Activated CD8-positive, alpha-beta T cell treated with anti-CD3 and anti-CD28 coated beads for 36 hours (primary cell): ENCODE results near the gene PTBP1. TPM values are rescaled to one million over a fixed set of nuclear protein-coding genes. Genes with fewer than 3 reads are reported as not detected.

Source experiments
- ATAC-seq: fragments of 200-7000 bp; cut with Tn5 transposase; one replicate; pipeline ENCODE4 v1.10.0; 2021; ENCODE audit warnings: mild to moderate bottlenecking, moderate library complexity
- CTCF ChIA-PET: fragments of 350-600 bp; sonication (Branson Sonifier 250); formaldehyde crosslinking; loops from one replicate; lab custom pipeline; 2021; ENCODE audit warnings: antibody characterized with exemption; lab: Charles Lee
- POLR2A ChIA-PET: fragments of 350-600 bp; sonication (Branson Sonifier 250); formaldehyde crosslinking; loops from one replicate; lab custom pipeline; 2021; ENCODE audit warnings: antibody characterized with exemption; lab: Charles Lee
- DNase-seq: peaks from one replicate; pipeline ENCODE4 v3.0.0-alpha.2; 2020
- H3K27ac Mint-ChIP-seq: one replicate; pipeline ENCODE4 v1.8.0; 2021; ENCODE audit warnings: mild to moderate bottlenecking, mixed read lengths
- H3K27me3 Mint-ChIP-seq: one replicate; pipeline ENCODE4 v1.8.0; 2021; ENCODE audit warnings: mixed read lengths
- H3K36me3 Mint-ChIP-seq: one replicate; pipeline ENCODE4 v1.8.0; 2021; ENCODE audit warnings: low read depth, mixed read lengths
- H3K4me1 Mint-ChIP-seq: one replicate; pipeline ENCODE4 v1.8.0; 2021; ENCODE audit warnings: low read depth, mixed read lengths
- H3K4me3 Mint-ChIP-seq: one replicate; pipeline ENCODE4 v1.8.0; 2021; ENCODE audit warnings: mild to moderate bottlenecking, moderate library complexity, mixed read lengths
- H3K9me3 Mint-ChIP-seq: one replicate; pipeline ENCODE4 v1.8.0; 2021; ENCODE audit warnings: mixed read lengths
- CTCF ChIP-seq: fragments of 200-600 bp; IDR thresholded peaks from one replicate; pipeline ENCODE4 v1.8.0; 2022; ENCODE audit warnings: antibody characterized with exemption, mild to moderate bottlenecking
- intact Hi-C: fragments of 100-400 bp; cut with micrococcal nuclease; formaldehyde crosslinking; loops from one replicate; pipeline ENCODE4 v1.10.0; 2022
- total RNA-seq, 2 experiments: library from RNA; stranded (reverse); gene quantifications; one replicate each; pipeline ENCODE4 v1.2.3, GENCODE V29; 2021

PTBP1 gene
- total RNA-seq, 2 experiments from 2014 or later, result 581 to 582 TPM

DNA sequence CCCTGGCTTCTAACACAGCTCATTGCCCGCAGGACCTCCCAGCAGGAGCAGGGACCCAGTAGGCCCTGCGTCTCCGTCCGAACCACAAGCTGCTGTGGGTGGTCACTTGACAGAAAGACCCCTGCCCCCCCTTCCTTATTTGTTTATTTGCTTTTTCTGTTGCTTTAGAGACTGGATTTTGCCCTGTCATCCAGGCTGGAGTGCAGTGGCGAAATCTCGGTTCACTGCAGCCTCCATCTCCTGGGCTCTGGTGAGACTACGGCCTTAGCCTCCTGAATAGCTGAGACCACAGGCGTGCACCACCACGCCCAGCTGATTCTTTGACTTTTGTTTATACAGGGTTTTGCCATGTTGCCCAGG lies 7.6 kb upstream of the PTBP1 start:
- H3K27ac Mint-ChIP-seq, result no peak overlapping the region
- ATAC-seq (no peak), DNase-seq (no peak)
- intact Hi-C loops, result no loop called here
- H3K27me3 Mint-ChIP-seq, result peaks cover 2% of the 10 kb centered on the region
- TF ChIP-seq CTCF, result no peak
- no peak overlapping the region for H3K4me3 Mint-ChIP-seq
- no peaks in the 10 kb centered on the region for H3K36me3 Mint-ChIP-seq
- no peaks in the 10 kb centered on the region for H3K4me1 Mint-ChIP-seq
- H3K9me3 Mint-ChIP-seq, result no peaks in the 10 kb centered on the region
- ChIA-PET CTCF (no interaction called here), POLR2A (interaction anchor here (1.3 kb wide), 1 partner anchor 15 kb away, joined by 3 read pairs; no protein-coding TSS in a partner anchor)

GRCh38 chr19:791007-791566 lies 6.2 kb upstream of the PTBP1 start:
- Mint-ChIP-seq H3K27me3 (peaks cover 2% of the 10 kb centered on the region), H3K4me1 (no peaks in the 10 kb centered on the region), H3K4me3 (no peak overlapping the region), H3K27ac (no peak overlapping the region), H3K9me3 (no peaks in the 10 kb centered on the region), H3K36me3 (no peaks in the 10 kb centered on the region)
- ATAC-seq (no peak), DNase-seq (no peak)
- ChIA-PET CTCF (no interaction called here), POLR2A (no interaction called here)
- intact Hi-C loops, result no loop called here
- no peak for TF ChIP-seq CTCF

GRCh38 chr19:791567-792305 lies 5.5 kb upstream of the PTBP1 start:
- DNase-seq (no peak), ATAC-seq (no peak)
- intact Hi-C loops, result no loop called here
- Mint-ChIP-seq H3K27ac (no peak overlapping the region), H3K9me3 (no peaks in the 10 kb centered on the region), H3K4me3 (no peak overlapping the region), H3K4me1 (no peaks in the 10 kb centered on the region), H3K27me3 (peaks cover 2% of the 10 kb centered on the region), H3K36me3 (peaks cover 2% of the 10 kb centered on the region)
- no peak for TF ChIP-seq CTCF
- POLR2A ChIA-PET, result no interaction called here
- CTCF ChIA-PET, result interaction anchor here (0.6 to 0.7 kb wide), 2 partner anchors 21 to 65 kb away, joined by 3 read pairs; no protein-coding TSS in a partner anchor

DNA sequence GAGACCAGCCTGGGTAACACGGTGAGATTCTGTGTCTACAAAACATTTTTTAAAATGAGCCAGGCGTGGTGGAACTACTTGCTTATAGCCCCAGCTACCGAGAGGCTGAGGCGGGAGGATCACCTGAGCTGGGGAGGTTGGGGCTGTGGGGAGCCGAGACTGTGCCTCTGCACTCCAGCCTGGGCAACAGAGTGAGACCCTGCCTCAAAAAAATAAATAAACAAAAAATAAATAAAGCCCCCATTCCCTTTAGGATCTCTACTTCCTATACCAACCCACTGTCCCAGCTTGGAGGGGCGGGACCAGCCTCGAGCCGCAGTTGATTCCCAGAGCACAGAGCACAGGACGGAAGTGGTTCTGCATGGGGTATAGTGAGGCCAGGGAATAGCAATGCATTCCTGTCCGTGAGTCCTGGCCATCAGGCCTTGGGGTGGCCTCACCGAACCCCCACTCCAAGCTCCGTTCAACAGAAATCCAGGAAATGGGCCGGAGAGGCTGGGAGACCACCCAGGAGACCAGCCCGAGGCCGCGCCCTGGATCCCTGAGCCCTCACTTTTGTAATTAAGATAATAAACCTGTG lies 4.9 kb upstream of the PTBP1 start:
- ATAC-seq (no peak), DNase-seq (no peak)
- ChIA-PET POLR2A (no interaction called here), CTCF (interaction anchor here (0.6 to 0.7 kb wide), 2 partner anchors 21 to 64 kb away, joined by 3 read pairs; no protein-coding TSS in a partner anchor)
- Mint-ChIP-seq H3K4me3 (no peak overlapping the region), H3K9me3 (no peaks in the 10 kb centered on the region), H3K27me3 (peaks cover 2% of the 10 kb centered on the region), H3K27ac (no peak overlapping the region), H3K4me1 (no peaks in the 10 kb centered on the region), H3K36me3 (peaks cover 2% of the 10 kb centered on the region)
- intact Hi-C loops, result no loop called here
- TF ChIP-seq CTCF, result no peak

- peaks cover 2% of the 10 kb centered on the region for H3K27me3 Mint-ChIP-seq
- peaks cover 8% of the 10 kb centered on the region for H3K36me3 Mint-ChIP-seq
- no peak overlapping the region for H3K4me3 Mint-ChIP-seq
- H3K9me3 Mint-ChIP-seq, result no peaks in the 10 kb centered on the region
- CTCF ChIA-PET, result no interaction called here
- TF ChIP-seq CTCF, result no peak
- H3K27ac Mint-ChIP-seq, result no peak overlapping the region
- ATAC-seq, result no peak
- intact Hi-C loops, result no loop called here
- no peak for DNase-seq
- no peaks in the 10 kb centered on the region for H3K4me1 Mint-ChIP-seq
- POLR2A ChIA-PET, result no interaction called here
These were observed 3.4 kb upstream of the PTBP1 start for GRCh38 chr19:793806-794205.
